RWPE2 (cell line): ENCODE results near the gene UAP1L1.

Experiments used
- ATAC-seq: fragments of 200-7000 bp; cut with Tn5 transposase; 3 replicates; pipeline ENCODE4 v1.9.1; 2021; ENCODE audit warnings: low read depth
- DNase-seq: peaks from one replicate; pipeline ENCODE4 v3.0.0-alpha.2; 2020; ENCODE audit warnings: low spot score
- H3K27ac ChIP-seq: fragments of 450-650 bp; 2 replicates; pipeline ENCODE4 v1.5.1; 2017; ENCODE audit warnings: mild to moderate bottlenecking; ENCODE audit not compliant: poor library complexity, severe bottlenecking
- H3K27me3 ChIP-seq: fragments of 250-450 bp; sonication (Bioruptor Pico); 2 replicates; pipeline ENCODE4 v1.5.1; 2021; ENCODE audit warnings: mild to moderate bottlenecking, moderate library complexity; ENCODE audit not compliant: insufficient read depth, poor library complexity, severe bottlenecking
- H3K36me3 ChIP-seq: fragments of 250-450 bp; sonication (Bioruptor Pico); 2 replicates; pipeline ENCODE4 v1.5.1; 2020; ENCODE audit warnings: low read depth, mild to moderate bottlenecking, moderate library complexity
- H3K4me1 ChIP-seq: fragments of 250-450 bp; sonication (Bioruptor Pico); 2 replicates; pipeline ENCODE4 v1.5.1; 2021; ENCODE audit warnings: mild to moderate bottlenecking, moderate library complexity; ENCODE audit not compliant: insufficient read depth, poor library complexity, severe bottlenecking
- H3K4me3 ChIP-seq: fragments of 250-450 bp; sonication (Bioruptor Pico); 2 replicates; pipeline ENCODE4 v1.5.1; 2021; ENCODE audit warnings: mild to moderate bottlenecking, moderate library complexity; ENCODE audit not compliant: severe bottlenecking
- H3K9me3 ChIP-seq: fragments of 250-450 bp; sonication (Bioruptor Pico); 2 replicates; pipeline ENCODE4 v1.5.1; 2021; ENCODE audit warnings: mild to moderate bottlenecking, moderate library complexity; ENCODE audit not compliant: severe bottlenecking
- CTCF ChIP-seq: fragments of 450-650 bp; IDR thresholded peaks from one replicate; pipeline ENCODE4 v1.5.1; 2017; ENCODE audit warnings: mild to moderate bottlenecking, moderate library complexity; ENCODE audit not compliant: poor library complexity, severe bottlenecking

UAP1L1 gene

DNA sequence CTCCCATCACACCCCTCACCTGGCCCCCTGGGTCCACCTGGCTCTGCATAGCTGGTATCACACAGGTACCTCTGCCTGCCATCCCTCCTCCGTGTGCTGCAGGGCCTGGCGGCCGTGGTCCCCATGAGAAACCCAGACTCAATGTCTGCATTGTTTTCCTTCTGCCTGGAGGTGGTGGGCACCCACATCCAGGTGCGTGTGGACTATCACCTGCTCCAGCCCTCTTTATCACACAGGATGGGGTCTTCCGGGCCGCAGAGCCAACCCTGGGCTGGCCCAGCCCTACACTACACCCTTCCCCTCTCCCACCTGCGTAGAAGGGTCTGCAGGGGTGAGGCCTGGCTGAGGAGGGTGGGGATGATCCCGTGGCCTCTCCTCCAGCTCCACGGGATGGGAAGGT is 38.4 kb upstream of the UAP1L1 start:
- DNase-seq, result no peak
- TF ChIP-seq CTCF, result no peak
- H3K27ac ChIP-seq, result no peak overlapping the region
- H3K9me3 ChIP-seq, result no peaks in the 10 kb centered on the region
- H3K4me3 ChIP-seq, result no peak overlapping the region
- ATAC-seq, result no peak
- H3K27me3 ChIP-seq, result no peaks in the 10 kb centered on the region
- peaks cover 9% of the 10 kb centered on the region for H3K36me3 ChIP-seq
- H3K4me1 ChIP-seq, result peaks cover 4% of the 10 kb centered on the region

DNA sequence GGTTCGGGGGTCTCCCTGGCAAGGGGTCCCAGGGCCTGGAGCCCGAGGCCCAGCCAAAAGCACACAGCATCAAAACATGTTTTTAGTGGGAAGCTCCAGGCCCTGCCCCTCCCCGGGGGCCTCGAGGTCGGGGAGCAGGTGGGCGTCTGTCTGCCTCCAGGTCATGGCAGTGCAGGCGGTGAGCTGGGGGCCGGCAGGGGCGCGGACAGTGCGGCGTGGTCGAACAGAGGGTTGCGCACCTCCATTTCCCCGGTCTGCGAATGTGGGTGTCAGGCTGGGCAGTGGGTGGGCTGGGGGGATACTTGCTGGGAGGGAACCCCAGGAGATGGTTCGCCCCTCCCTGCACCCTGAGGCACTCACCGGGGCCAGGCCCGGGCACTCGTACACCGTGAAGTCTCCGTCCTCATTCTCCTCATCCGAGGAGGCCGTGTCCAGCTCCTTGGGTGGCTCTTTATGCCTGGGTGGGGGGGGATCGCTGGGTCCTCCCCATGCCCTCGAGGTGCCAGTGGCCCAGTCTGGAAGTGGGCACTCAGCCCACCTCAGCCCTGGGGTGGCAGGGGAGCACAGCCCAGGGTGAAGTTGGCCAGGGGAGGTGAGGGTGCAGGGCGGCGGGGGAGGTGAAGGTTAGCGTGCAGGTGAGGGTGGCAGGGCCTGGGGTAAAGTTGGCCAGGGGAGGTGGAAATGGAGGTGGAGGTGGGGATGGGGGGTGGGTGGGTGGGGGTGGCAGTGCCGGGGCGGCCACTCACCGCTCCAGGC is 37.5 kb upstream of the UAP1L1 start:
- no peaks in the 10 kb centered on the region for H3K27me3 ChIP-seq
- H3K36me3 ChIP-seq, result peaks cover 9% of the 10 kb centered on the region
- H3K9me3 ChIP-seq, result no peaks in the 10 kb centered on the region
- no peak for DNase-seq
- H3K4me3 ChIP-seq, result no peak overlapping the region
- ATAC-seq, result no peak
- no peak overlapping the region for H3K27ac ChIP-seq
- TF ChIP-seq CTCF, result no peak
- peaks cover under 1% of the 10 kb centered on the region for H3K4me1 ChIP-seq

DNA sequence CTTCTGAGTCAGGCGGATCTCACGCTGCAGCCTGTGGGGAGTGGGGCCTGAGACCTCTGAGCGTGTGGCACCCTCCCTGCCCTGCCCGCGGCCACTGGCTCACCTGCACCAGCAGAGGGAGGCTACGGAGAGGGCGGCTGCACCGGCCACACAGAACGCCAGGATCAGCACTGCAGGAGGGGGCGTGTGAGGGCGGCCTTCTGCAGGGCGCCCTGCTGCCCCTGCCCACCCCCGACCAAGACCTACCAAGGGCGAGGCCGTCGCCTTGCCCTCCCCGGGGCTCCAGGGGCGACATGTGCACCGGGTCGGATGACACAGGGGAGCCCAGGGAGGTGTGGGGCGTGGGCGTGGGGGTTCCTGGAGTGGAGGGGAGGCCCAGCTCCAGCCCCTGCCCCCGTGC is 36.7 kb upstream of the UAP1L1 start:
- H3K4me3 ChIP-seq, result no peak overlapping the region
- no peak overlapping the region for H3K27ac ChIP-seq
- H3K9me3 ChIP-seq, result no peaks in the 10 kb centered on the region
- DNase-seq (no peak), ATAC-seq (no peak)
- H3K36me3 ChIP-seq, result peaks cover 9% of the 10 kb centered on the region
- TF ChIP-seq CTCF, result no peak
- H3K27me3 ChIP-seq, result no peaks in the 10 kb centered on the region
- H3K4me1 ChIP-seq, result no peaks in the 10 kb centered on the region

- ATAC-seq (no peak), DNase-seq (no peak)
- H3K27ac ChIP-seq, result no peak overlapping the region
- no peaks in the 10 kb centered on the region for H3K4me1 ChIP-seq
- no peaks in the 10 kb centered on the region for H3K9me3 ChIP-seq
- H3K27me3 ChIP-seq, result no peaks in the 10 kb centered on the region
- H3K4me3 ChIP-seq, result no peak overlapping the region
- peaks cover 9% of the 10 kb centered on the region for H3K36me3 ChIP-seq
- TF ChIP-seq CTCF, result no peak
Observed at GRCh38 chr9:137041124-137041523, 36.2 kb upstream of the UAP1L1 start.
